ENCODE measurements around the gene HEYL.

Gene HEYL

DNA sequence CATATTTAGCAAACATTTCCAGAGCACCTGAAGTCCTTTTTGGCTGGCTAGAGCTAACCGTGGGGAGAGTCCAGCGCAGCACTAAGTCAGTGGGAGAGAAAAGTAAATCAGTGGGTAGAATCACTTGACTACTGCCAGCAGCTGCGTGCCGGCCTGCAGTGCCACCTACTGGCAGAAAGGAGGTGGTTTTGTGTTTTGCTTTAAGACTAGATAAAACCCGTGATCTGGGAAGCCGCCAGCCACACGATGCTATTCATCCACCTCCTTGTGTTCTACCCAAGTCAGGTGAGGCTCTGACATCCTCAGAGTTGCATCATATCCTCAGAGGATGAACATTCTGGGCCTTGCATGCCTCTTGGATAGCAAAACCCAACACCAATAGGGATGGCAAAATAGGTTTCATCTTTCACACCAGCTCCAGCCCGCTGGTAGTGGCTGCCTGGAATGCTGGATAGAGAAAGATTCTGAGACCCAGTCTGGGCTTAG lies 14.1 kb upstream of the HEYL start:
- no peaks in the 10 kb centered on the region for H3K36me3 ChIP-seq

DNA sequence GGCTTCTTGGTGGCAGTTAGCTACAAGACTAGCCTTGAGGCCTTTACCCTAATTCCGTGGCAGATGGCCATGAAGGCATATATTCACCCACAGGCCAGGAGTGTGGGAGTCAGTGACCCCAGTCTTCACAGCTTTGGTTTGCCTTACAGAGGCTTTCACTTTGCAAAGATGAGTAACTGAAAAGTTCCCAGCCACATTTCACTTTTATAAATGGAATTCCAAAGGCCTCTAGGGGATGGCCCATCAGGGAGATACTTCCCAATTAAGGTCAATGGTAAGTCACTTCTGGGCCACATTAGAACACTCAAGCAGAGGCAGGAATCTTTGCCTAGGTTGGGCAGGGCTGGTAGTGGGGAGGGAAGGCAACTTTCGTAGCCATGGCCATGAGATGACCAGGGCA lies 13.1 kb upstream of the HEYL start:
- peak overlapping the region; percentile 68 to 69 for H3K27ac ChIP-seq
- TF ChIP-seq, protein P1, sequence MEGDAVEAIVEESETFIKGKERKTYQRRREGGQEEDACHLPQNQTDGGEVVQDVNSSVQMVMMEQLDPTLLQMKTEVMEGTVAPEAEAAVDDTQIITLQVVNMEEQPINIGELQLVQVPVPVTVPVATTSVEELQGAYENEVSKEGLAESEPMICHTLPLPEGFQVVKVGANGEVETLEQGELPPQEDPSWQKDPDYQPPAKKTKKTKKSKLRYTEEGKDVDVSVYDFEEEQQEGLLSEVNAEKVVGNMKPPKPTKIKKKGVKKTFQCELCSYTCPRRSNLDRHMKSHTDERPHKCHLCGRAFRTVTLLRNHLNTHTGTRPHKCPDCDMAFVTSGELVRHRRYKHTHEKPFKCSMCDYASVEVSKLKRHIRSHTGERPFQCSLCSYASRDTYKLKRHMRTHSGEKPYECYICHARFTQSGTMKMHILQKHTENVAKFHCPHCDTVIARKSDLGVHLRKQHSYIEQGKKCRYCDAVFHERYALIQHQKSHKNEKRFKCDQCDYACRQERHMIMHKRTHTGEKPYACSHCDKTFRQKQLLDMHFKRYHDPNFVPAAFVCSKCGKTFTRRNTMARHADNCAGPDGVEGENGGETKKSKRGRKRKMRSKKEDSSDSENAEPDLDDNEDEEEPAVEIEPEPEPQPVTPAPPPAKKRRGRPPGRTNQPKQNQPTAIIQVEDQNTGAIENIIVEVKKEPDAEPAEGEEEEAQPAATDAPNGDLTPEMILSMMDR (IDR thresholded peaks at IDR 0.05), result no peak
- intact Hi-C loops (cut with DNase I; ENCODE audit: low total_unique reads), result loop anchor here (2.0 kb wide), 1 partner anchor 46 kb away; no protein-coding TSS in a partner anchor
- peaks cover 0 to 38% (median 25%) of the 10 kb centered on the region in 4 donors for H3K4me1 ChIP-seq
- no peaks in the 10 kb centered on the region for H3K27me3 ChIP-seq
- no peak for DNase-seq
- H3K4me3 ChIP-seq, result no peak overlapping the region
- no peaks in the 10 kb centered on the region for H3K9me3 ChIP-seq
- H3K36me3 ChIP-seq, result no peaks in the 10 kb centered on the region

More for the DNA sequence above, 14.1 kb upstream of the HEYL start:
- H3K9me3 ChIP-seq, result no peaks in the 10 kb centered on the region
- TF ChIP-seq, protein P1 (IDR thresholded peaks at IDR 0.05), result peak; percentile 95 to 98
- H3K27ac ChIP-seq, result peak overlapping the region; percentile 68 to 69
- peak; percentile 84 to 88 for DNase-seq
- peaks cover 0 to 28% (median 19%) of the 10 kb centered on the region in 4 donors for H3K4me1 ChIP-seq
- no peak overlapping the region for H3K4me3 ChIP-seq
- H3K27me3 ChIP-seq, result no peaks in the 10 kb centered on the region
- intact Hi-C loops (cut with DNase I; ENCODE audit: low total_unique reads), result loop anchor here (2.0 kb wide), 1 partner anchor 47 kb away; no protein-coding TSS in a partner anchor

DNA sequence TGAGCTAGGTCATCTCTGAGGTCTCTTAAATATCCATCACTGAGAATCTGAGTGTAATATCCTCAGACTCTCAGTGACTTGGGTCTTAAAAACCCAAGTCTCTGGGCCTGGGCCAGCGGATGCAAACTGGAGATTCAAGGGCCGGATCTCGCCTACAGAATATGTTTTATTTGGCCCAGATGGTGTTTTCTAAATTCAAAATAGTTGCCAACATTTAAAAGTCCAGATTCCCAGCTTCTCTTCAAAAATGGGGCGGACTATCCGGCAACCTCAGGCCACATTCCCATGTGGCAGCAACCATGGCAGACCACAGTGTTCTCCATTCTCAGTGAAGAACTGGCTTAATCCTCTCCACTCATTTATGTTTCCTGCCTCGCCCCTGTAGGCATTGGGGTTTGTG lies 12.7 kb upstream of the HEYL start:
- Histone ChIP-seq H3K36me3 (no peaks in the 10 kb centered on the region), H3K9me3 (no peaks in the 10 kb centered on the region), H3K27ac (peak overlapping the region; percentile 68 to 69), H3K4me3 (no peak overlapping the region), H3K4me1 (peaks cover 2 to 42% (median 30%) of the 10 kb centered on the region in 4 donors), H3K27me3 (no peaks in the 10 kb centered on the region)
- intact Hi-C loops (cut with DNase I; ENCODE audit: low total_unique reads), result loop anchor here (2.0 kb wide), 1 partner anchor 45 kb away; no protein-coding TSS in a partner anchor
- TF ChIP-seq, protein P1 (IDR thresholded peaks at IDR 0.05), result no peak
- DNase-seq, result peak; percentile 37 to 82

DNA sequence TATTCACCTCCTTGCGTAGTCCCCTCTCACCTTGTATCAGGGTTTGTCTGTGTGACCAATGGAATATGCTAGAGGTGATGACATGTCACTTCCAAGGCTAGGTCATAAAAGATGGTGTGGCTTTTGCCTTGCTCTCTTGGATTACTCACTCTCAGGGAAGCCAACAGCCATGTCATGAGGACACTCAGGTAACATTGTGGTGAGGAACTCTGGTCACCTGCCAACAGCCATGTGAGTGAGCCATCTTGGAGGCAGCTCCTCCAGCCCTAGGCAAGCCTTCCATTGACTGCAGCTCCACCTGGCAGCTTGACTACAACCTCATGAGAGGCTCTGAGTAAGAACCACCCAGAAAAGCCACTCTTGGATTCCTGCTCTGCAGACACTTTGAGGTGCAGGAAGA lies 11.0 kb upstream of the HEYL start:
- DNase-seq, result no peak
- TF ChIP-seq, protein P1 (IDR thresholded peaks at IDR 0.05), result no peak
- H3K4me3 ChIP-seq, result no peak overlapping the region
- H3K9me3 ChIP-seq, result no peaks in the 10 kb centered on the region
- no peaks in the 10 kb centered on the region for H3K27me3 ChIP-seq
- no peak overlapping the region for H3K27ac ChIP-seq
- H3K36me3 ChIP-seq, result no peaks in the 10 kb centered on the region
- intact Hi-C loops (cut with DNase I; ENCODE audit: low total_unique reads), result no loop called here
- H3K4me1 ChIP-seq, result peaks cover 4 to 56% (median 43%) of the 10 kb centered on the region in 4 donors

DNA sequence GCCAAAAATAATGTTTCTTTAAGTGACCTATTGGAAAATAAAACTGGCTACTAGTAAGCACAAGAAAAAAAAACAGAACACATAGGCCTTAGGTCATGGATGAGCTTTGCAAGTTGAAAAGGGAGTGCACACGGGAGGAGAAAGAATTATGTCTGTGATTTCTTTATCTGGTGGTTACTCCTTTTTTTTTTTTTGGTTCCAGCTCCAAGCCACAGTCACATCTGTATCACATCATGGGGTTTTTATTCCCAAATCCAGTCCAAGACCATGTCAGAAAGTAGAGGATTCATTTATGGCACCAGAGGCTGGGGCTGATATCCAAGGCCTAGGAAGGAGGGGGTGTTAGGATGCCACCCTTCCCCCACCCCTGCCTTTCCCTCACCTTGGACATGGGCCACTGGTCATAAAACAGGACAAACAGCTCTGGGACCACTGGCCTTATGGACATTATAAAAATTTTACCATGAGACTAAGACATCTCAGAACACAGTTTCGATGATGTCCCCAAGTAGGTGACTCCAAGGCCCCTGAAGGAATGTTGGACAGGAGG lies 10.3 kb upstream of the HEYL start:
- DNase-seq, result no peak
- intact Hi-C loops (cut with DNase I; ENCODE audit: low total_unique reads), result no loop called here
- TF ChIP-seq, protein P1 (IDR thresholded peaks at IDR 0.05), result no peak
- no peak overlapping the region for H3K4me3 ChIP-seq
- H3K9me3 ChIP-seq, result no peaks in the 10 kb centered on the region
- peak overlapping the region in 1 of 2 donors; percentile 6 for H3K27ac ChIP-seq
- H3K27me3 ChIP-seq, result no peaks in the 10 kb centered on the region
- H3K36me3 ChIP-seq, result no peaks in the 10 kb centered on the region
- peaks cover 4 to 56% (median 45%) of the 10 kb centered on the region in 4 donors for H3K4me1 ChIP-seq

Data from tibial artery (tissue), 4 donors.